GM18519 (cell line): ENCODE measurements around the gene ACTL7B.

Experiments used
- ATAC-seq: cut with Tn5 transposase; IDR thresholded peaks from one replicate; pipeline ENCODE4 v1.9.1; 2021; ENCODE audit warnings: mild to moderate bottlenecking, moderate library complexity; ENCODE audit not compliant: unreplicated experiment, low FRiP score

ACTL7B gene

GRCh38 chr9:108809269-108809668 is 46.5 kb downstream of the ACTL7B start:
- ATAC-seq = no peak
